ENCODE data around the gene ZNF33B.
"Not testable (repeated sequence)": the region's sequence is repeated elsewhere in the genome, so short reads cannot be mapped to it uniquely, and the experiment has no call there.

The ZNF33B gene

DNA sequence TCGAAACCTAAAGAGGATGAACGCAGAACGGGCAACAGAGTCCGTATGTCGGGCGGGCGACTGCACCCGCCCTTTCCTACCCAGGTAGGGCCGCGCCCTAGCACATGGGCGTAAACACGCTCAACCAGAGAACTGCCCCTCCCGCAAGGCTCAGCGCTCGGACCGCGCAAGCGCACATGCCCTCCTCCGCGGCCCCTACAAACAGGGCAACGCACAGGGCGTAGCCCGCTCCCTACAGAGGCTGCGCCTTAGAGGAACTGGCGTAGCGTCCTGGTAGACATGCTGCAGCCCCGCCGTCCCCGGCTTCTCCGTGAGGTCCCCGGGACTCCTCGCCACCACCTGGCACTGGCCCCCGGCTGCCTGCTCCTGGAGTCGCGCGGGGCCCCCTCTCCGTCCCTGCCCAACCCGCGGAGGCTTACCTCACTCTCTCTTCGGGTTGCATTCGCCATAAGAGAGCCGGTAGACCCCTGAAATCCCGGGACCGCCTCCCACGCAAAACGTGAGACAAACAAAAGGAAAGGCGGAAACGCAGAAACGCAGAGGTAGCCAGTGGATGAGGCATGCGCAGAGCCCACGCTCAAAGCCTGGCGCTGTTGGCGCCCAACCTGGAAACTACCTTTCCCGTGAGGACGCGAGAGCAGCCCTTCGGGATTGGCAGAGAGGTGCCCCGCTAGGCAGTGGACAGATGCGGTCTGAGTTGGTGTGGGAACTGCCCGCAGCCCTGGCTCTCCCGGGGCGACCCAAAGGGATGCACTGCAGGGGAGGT, at the start of gene ZNF33B:
Gene ZNF33B, minus strand, starts transcription at position 516 of the 766 bp plus-strand sequence. CDS start 1,642 bp downstream, outside the sequence.
- DNase-seq, result peak; percentile 92 to 95

DNA sequence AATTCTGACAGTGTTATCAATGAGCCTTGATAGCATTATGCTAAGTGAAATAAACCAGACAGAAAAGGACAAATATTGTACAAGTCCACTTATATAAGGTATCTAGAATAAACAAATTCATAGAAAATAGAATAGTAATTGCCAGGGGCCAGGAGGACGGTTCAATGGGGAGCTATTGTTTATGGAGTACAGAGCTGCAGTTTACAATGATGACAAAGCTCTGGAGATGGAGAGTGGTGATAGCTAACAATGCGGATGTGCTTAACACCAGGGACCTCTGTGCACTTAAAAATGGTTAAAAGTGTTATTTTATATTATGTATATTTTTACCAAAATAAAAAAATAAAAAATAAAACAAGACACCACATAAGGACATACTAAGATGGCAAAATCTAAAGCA, 46.1 kb upstream of the ZNF33B start:
- no peak for DNase-seq

DNA sequence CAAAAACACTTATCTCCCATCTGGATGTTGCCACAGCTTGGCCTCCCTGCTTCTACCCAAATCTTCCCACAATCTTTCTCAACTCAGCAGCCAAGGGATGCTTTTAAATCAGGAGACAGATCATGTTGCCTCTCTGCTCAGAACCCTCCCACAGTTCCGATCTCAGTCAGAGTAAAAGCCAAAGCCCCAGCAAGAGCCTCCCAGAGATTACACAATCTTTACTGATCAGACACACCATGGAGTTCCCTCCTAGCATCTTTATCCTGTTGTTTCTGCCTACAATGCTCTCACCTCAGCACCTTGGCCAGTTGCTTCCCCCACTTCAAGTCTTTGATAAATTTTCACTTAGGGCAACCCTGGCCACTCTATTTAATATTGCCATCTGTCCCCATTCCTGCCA, 41.9 kb upstream of the ZNF33B start:
- DNase-seq, result no peak

DNA sequence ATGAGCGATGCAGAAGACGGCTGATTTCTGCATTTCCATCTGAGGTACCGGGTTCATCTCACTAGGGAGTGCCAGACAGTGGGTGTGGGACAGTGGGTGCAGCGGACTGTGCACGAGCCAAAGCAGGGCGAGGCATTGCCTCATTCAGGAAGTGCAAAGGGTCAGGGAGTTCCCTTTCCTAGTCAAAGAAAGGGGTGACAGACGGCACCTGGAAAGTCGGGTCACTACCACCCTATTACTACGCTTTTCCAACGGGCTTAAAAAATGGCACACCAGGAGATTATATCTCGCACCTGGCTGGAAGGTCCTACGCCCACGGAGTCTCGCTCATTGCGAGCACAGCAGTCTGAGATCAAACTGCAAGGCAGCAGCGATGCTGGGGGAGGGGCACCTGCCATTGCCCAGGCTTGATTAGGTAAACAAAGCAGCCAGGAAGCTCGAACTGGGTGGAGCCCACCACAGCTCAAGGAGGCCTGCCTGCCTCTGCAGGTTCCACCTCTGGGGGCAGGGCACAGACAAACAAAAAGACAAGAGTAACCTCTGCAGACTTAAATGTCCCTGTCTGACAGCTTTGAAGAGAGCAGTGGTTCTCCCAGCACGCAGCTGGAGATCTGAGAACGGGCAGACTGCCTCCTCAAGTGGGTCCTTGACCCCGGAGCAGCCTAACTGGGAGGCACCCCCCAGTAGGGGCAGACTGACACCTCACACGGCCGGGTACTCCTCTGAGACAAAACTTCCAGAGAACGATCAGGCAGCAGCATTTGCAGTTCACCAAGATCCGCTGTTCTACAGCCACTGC, 27.0 kb upstream of the ZNF33B start:
- DNase-seq, result not testable (repeated sequence)

DNA sequence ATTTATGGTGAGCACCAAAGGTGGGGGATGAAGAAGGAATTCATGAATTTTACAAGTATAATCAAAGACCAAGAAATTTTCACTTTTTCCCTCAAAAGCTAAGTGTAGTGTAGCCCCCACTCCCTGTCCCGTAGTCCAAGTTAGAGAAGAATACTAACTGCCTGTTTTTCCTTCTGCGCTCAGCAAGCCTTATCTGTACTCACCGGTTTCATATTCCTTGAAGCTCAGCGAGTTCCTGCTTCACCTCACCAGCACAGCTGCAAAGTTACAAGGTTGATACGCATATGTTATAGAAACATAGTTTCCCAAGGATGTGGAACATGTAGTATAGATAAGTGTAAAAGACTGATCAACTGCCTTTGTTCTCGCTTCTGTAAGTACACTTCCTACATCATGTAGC, 16.0 kb upstream of the ZNF33B start:
- DNase-seq, result no peak

DNA sequence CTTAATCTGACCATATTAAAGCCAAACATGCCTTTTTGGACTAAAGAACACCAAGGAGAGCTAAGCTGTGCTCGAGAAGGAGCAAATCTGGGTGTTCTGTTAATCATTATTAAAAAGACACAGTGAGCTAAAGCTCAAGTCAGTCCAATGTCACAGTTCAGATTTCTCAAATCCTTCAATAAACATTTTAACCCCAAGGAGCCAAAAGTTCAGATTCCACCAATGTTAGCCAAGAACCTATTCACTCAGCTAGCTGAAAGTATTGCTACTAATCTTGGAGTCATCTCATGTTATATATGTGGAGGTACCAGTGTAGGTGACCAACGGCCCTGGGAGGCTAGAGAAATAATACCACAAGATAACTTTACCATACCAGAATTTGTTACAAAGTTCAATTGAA, 14.5 kb upstream of the ZNF33B start:
- no peak for DNase-seq

DNA sequence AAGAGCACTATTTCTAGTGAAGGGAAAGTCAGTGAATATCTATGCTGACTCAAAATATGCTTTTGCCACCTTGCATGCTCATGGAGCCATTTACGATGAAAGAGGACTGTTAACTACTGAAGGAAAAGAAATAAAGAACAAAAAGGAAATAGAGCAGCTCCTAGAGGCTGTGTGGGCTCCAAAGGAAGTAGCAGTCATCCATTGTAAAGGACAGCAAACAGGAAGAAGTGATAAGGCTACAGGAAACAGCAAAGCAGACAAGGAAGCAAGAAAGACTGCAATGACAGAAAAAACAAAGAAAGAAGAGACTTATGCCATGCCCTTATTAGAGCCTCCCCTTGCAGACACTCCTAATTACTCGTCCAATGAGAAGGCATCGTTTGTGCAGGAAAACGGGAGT, 12.0 kb upstream of the ZNF33B start:
- DNase-seq, result no peak

DNA sequence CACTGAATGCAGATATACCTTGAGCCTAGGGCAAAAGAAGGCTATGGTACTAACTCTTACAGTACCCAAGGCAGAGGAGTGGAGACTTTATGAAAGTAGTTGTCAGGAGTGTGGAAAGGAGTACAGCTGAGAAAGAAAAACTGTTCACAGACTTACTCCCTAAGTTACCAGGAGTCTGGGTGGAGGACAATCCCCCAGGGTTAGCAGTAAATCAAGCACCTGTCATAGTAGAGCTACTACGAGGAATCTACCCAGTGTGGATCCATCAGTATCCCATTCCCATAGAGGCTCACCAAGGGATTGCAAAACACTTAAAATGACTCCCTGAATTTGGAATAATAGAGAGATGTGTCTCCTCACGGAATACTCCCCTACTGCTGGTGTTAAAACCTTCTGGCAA, 10.1 kb upstream of the ZNF33B start:
- no peak for DNase-seq

DNA sequence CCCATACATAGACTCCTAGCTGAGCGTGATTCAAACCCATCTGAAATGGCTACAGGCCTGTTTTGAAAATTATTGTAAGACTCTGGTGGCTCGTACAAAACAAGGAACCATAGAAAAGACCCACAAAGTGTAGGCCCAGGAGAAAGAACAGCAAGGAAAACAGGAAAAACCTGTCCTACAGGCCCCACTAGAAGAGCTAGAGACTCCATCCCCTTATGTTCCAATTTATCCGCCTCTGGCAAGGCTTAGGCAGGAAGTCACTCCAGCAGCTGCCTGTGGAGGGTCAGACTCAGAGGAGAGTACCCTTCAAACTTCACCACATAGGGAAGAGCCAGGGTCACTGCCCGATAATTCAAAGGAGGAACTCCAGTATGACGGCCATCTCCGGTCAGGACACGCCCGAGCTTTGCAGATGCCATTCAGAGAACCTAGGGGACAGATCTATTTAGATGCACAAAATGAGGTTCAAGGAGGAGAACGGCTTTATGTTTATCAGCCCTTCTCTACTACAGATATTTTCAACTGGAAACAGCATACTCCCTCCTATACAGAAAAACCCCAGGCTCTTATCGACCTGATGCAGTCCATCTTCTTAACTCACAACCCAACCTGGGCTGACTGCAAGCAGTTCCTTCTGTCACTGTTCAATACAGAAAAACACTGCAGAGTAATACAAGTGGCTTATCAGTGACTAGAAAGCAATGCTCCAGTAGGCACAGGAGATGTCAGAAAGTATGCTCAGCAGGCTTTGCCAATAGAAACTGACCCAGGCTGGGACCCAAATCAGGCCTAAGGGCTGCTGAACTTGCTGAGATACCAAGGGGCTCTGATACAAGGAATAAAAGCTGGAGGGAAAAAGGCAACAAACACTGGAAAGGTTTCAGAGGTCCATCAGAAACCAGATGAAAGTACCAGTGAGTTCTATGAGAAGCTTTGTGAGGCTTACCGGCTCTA, 8.6 kb upstream of the ZNF33B start:
- DNase-seq, result no peak

DNA sequence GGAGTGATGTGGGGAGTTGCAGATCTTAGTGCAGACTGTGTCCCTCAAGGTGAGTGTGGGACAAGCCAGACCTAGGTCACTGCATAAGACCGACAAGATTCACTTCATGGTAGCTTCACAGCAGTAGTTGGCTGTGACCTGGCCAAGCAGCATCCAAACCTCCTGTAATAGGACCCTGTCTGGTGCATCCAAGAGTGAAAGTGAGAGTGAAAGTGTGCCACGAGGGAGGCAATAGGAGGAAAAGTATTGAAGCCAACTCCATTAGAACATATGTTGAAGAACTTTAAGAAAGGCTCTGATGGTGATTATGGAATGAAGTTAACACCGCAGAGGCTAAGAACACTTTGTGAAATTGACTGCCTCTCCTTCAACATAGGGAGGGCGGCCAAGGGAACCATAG, 7.8 kb upstream of the ZNF33B start:
- DNase-seq, result no peak

DNA sequence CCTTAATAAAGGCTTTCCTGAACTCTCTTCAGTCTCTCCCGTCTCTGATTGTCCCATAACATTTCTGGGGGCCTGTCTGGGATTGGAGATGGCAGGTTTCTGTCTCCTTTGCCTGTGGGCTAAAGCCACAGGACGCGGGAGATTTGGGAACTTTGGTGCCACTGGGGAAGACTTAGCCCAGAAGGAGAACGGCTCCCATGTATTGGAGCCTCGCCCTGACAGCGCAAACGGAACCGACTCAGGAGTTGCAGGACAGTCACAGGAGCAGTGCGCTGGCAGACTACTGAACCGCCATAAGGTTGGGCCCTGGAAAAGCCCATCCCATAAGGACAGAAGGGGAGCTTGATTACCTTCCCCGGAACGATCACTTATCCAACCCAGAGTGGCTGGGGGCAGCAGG, 7.1 kb upstream of the ZNF33B start:
- no peak for DNase-seq

DNA sequence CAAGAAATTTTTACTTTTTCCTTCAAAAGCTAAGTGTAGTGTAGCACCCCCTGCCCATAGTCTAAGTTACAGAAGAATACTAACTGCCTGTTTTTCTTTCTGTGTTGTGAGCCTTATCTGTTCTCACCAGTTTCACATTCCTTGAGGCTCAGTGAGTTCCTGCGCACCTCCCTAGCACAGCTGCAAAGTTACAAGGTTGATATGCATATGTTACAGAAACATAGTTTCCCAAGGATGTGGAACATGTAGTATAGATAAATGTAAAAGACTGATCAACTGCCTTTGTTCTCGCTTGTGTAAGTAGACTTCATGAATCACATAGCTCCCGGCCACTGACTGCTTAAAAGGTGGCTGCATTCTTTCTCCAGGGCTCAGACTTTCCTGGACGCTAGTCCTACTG, 6.7 kb upstream of the ZNF33B start:
- no peak for DNase-seq

DNA sequence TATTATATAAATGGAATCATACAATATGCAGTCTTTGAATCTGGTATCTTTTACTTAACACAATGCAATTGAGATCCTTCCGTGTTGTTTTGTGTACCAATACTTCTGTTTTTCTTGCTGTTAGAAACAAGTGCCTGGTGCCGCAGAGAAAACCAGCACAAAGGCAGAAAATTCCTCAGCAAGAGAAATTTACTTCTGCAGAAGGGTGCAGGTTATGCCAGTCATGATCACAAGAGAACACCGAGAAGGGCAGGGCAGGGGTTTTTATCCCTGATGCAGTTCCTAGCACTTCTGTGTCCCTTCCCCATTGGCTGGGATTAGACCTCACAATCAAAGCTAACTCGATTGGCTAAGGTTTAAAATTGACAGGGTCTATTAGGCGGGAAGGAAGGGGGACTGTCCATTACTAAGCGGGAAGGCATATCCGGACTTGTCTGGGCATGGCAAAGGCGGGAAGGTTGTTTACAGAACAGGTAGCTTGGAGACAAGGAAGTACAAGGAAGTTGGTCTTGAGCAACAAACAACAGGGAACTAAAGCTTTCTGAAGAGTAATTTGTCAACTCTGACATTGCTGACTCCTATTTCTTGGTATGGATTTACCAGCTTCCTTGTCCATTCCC, 2.4 kb upstream of the ZNF33B start:
- no peak for DNase-seq

DNA sequence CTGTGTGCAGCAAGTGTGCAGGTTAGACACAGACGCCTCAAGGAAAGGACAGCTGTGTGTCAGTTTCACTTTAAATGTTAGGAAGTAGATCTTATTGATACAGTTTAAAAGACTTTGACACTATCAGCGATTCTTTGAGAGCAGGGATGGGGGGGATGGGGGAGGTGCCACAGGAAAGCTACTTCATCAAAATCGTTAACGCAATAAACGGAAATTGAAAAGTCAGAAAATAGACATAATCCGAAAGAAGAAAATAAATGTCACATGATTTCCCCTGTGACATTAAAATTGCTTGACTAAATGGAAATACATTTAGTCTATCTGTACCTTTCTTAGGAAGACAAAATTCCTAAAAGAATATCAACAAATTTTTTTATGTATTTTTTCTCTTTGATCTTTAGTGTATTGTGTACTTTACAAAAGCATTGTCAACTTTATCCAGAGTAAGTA, 476 bp upstream of the ZNF33B start:
- DNase-seq, result peak in 1 of 2 experiments; percentile 25

DNA sequence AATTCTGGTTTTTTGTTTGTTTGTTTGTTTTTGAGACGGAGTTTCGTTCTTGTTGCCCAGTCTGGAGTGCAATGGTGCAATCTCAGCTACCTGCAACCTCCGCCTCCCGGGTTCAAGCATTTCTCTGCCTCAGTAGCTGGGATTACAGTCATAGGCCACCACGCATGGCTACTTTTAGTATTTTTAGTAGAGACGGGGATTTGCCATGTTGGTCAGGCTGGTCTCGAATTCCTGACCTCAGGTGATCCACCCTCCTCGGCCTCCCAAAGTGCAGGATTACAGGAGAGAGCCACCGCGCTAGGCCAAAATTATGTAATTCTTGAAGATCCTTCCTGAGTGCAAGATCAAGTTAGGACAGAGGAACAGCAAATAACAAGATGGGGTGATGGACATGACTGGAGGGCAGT, 719 bp downstream of the ZNF33B start:
- DNase-seq, result peak in 1 of 2 experiments; percentile 5

DNA sequence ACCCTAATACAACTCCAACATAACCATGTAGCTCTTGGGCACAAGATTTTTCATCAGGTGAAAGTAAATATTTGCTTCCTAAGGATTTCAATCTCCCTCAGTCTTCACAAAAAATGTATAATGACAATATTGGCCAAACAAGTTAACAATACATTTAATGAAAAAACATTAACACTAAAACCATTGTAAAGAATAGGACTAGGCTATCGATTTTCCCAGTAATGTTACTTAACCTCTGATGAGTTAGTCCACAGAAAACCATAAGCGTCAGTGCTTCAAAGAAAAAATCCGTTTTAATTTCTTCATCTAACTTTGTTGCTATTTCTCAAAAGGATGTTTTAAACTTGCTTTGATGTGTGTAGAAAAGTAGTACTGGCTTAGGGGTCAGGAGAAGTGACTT, 1.2 kb downstream of the ZNF33B start:
- DNase-seq, result no peak

DNA sequence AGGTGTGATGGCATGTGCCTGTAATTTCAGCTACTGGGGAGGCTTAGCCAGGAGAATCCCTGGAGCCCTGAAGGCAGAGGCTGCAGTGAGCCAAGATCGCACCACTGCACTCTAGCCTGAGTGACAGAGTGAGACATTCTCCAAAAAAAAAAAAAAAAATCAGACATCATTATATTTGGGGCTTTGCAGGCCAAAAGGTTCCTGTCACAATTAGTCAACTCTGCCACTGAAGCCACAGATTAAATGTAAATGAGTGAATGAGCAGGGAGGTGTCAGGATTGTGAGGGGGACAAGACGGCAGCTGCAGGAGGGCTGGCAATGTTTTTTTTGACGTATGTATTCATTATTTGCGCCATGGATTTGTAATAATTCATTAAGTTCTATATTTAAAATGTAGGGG, 3.3 kb downstream of the ZNF33B start:
- no peak for DNase-seq

DNA sequence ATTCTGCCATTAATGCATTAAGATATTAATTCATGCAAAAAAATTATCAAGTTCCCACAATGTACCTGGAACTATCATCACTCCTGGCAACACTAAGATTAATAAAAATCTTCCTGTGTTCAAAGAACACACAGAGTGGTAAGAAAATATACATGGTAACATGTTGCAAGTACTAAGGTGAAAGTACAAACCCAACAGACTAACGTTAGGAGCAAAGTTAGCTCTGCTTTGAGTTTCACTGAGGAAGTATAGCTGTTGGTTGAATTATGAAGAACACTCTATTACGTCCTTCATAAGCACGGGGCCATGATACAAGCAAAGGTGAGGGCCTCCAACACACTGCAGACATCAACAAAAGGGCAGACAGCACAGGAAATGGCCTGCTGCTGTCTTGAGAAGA, 5.8 kb downstream of the ZNF33B start:
- DNase-seq, result no peak

DNA sequence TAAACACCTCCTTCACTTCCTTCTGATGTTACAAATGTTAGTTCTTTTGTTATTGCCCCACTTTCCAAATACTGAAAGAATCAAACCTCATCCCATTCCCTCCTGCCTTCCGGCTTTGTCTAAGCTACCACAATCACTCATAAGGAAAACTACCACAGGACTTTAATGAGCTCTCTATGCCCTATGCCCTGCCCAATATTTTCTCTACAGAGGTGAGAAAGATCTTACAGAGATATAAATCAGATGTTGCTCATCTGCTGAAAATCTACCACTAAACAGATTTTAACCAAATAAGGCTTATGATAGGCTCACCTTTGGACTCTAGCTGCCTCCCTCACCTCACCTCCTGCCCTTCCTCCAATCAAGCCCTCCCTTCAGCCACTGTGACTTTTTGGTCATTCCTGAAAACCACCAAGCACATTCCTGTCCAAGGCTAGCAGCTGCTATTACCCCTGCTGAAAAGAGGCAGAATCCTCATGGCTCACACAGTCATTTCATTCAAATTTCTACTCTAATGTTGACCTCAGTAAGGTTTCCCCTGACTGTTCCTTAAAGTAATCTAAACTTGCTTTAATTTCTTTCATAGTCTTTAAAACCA, 7.7 kb downstream of the ZNF33B start:
- DNase-seq, result no peak

DNA sequence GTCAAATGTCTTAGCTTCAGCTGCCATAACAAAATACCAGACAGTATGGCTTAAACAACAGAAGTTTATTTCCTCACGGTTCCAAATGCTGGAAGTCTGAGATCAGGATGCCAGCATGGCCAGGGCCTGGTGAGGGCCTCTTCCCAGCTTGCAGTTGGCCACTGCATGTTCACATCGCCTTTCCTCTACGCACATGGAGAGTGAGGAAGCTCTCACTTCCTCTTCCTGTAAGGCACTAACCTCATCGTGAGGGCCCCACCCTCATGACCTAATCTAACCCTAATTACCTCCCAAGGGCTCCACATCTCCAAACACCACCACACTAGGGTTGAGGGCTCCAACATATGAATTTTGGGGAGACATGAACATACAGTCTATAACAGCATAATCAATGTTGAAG, 14.4 kb downstream of the ZNF33B start:
- no peak for DNase-seq

DNA sequence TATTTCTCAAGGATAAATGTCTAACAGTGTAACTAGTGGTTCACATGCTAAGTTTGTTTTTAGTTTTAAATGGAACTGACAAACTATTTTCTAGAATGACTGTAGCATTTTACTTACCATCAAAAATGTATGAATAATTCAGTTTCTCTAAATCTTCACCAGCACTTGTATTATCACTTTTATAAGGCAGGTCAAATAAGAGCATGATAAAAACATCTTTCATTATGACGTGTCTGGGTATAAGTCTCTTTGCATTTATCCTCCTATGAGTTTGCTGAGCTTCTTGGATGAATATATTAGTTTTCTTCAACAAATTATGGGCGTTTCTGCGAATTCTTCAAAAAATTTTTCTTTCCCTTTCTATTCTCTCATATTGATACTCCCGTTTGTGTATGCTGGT, 19.9 kb downstream of the ZNF33B start:
- no peak for DNase-seq

DNA sequence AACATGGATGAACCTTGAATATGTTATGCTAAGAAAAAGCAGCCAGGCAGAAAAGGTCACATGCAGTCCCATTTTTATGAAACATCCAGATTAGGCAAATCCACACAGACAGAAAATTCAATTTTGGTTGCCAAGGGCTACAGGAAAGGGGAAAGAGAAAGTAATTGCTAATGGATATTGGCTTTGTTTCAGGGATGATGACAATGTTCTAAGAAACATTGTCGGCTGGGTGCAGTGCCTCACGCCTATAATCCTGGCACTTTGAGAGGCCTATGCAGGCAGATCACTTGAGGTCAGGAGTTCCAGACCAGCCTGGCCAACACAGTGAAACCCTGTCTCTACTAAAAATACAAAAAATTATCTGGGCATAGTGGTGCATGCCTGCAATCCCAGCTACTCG, 23.0 kb downstream of the ZNF33B start:
- no peak for DNase-seq
